ENCODE results near the gene PAOX. TPM values are rescaled to one million over a fixed set of nuclear protein-coding genes. Genes with fewer than 3 reads are reported as not detected.

PAOX gene
- total and polyA plus RNA-seq, 9 of the 15 experiments (the other 6 are each of a cell fraction or from before 2014, with no cell fraction given), result 0.80 to 6.4 (median 2.6) TPM

GRCh38 chr10:133335246-133336117, 43.6 kb upstream of the PAOX start:
- 2% methylated on average over 29 of the region's 75 CpGs for WGBS (ENCODE audit: insufficient coverage, low coverage, missing lambda C conversion rate)
- H3K27ac ChIP-seq (ENCODE audit: extremely low read depth, low read depth, low read length), result no peak overlapping the region
- DNase-seq (ENCODE audit: extremely low read depth in 1 of 4, low spot score in 3 of 4), result peak; percentile 47 to 66 (median 63)
- ATAC-seq, result peak; percentile 56
- H3K9me3 ChIP-seq (replicated peaks; ENCODE audit: control insufficient read depth, insufficient read depth, low read depth, low read length), result no peaks in the 10 kb centered on the region
- ChIA-PET POLR2A (no interaction called here), CTCF (ENCODE audit: low intra/inter-chr PET ratio) (no interaction called here)
- peak overlapping the region; percentile 33; the same call in 1 of the 2 replicates for H3K4me2 ChIP-seq (ENCODE audit: insufficient read depth, low read length)
- in situ Hi-C loops (cut with MboI), result no loop called here
- peaks cover 8 to 12% of the 10 kb centered on the region in 2 experiments; a peak in 4 of 5 replicates for H3K27me3 ChIP-seq (ENCODE audit: control insufficient read depth in 2 of 2, insufficient read depth in 2 of 2, low read length in 2 of 2)
- H3K9me1 ChIP-seq (ENCODE audit: control insufficient read depth, insufficient read depth, low read length), result no peaks in the 10 kb centered on the region
- intact Hi-C loops (cut with micrococcal nuclease), result no loop called here
- peak overlapping the region in 1 of 2 experiments; percentile 35; a peak in 1 of 4 replicates for H3K9ac ChIP-seq (ENCODE audit: insufficient read depth in 1 of 2, low read depth in 2 of 2, low read length in 2 of 2)
- no peaks in the 10 kb centered on the region for H3K36me3 ChIP-seq (ENCODE audit: control insufficient read depth, insufficient read depth, low read length)
- no TSS peak for BruUV-seq (replicated peaks)
- no peak for FAIRE-seq
- peak; percentile 56; the same call in 1 of the 2 replicates for TF ChIP-seq BMI1 (IDR thresholded peaks at IDR 0.05; ENCODE audit: low read length)
- TF ChIP-seq THRAP3 (IDR thresholded peaks at IDR 0.05; ENCODE audit: borderline replicate concordance), result no peak
- peak; percentile 51; the same call in 1 of the 2 replicates for TF ChIP-seq NFE2 (IDR thresholded peaks at IDR 0.05; ENCODE audit: low read depth)
- peak in 1 of 2 experiments; percentile 69; a peak in 2 of 4 replicates for TF ChIP-seq CSDE1 (IDR thresholded peaks at IDR 0.05)
- TF ChIP-seq KAT2B (IDR thresholded peaks at IDR 0.05; ENCODE audit: low read depth, low read length), result no peak
- no peak for TF ChIP-seq KLF16 (IDR thresholded peaks at IDR 0.05)
- no peak for TF ChIP-seq SRSF7 (optimal IDR thresholded peaks at IDR 0.05; ENCODE audit: low read depth, low read length)
- TF ChIP-seq VEZF1 (CRISPR knock-in tag; IDR thresholded peaks at IDR 0.05), result peak; percentile 29; the same call in 1 of the 2 replicates
- no peak for TF ChIP-seq RBFOX2 (IDR thresholded peaks at IDR 0.05; ENCODE audit: low read depth, low read length)
- 0 out of 2 replicates have a peak, but pooled peaks have one; percentile 14 for TF ChIP-seq ATF7 (IDR thresholded peaks at IDR 0.05)
- TF ChIP-seq ATF1 (CRISPR knock-in tag; IDR thresholded peaks at IDR 0.05), result no peak
- TF ChIP-seq ATF1 (tag; IDR thresholded peaks at IDR 0.05), result peak; percentile 59
- TF ChIP-seq RFX1 (IDR thresholded peaks at IDR 0.05), result peak; percentile 95
- peak; percentile 10; the same call in 1 of the 2 replicates for TF ChIP-seq NFIC (IDR thresholded peaks at IDR 0.05)
- TF ChIP-seq CREM (IDR thresholded peaks at IDR 0.05; ENCODE audit: low read depth), result peak; percentile 48; the same call in 1 of the 2 replicates
- TF ChIP-seq ZNF740 (CRISPR knock-in tag; IDR thresholded peaks at IDR 0.05), result peak; percentile 70; the same call in 1 of the 2 replicates
- no peak for TF ChIP-seq ZNF740 (tag; IDR thresholded peaks at IDR 0.05)
- TF ChIP-seq SAFB (IDR thresholded peaks at IDR 0.05; ENCODE audit: borderline replicate concordance, low read depth, low read length), result peak; percentile 73
- no peak for TF ChIP-seq COPS2 (conservative IDR thresholded peaks at IDR 0.05)
- peak; percentile 83 for TF ChIP-seq EGR1 (conservative IDR thresholded peaks at IDR 0.05)
- 0 out of 4 replicates have a peak, but pooled peaks of 1 of the 2 experiments have one; percentile 29 for TF ChIP-seq NRF1 (conservative IDR thresholded peaks at IDR 0.05 in 1 of 2, IDR thresholded peaks at IDR 0.05 in 1 of 2)
- no peak for TF ChIP-seq ZNF354B (CRISPR knock-in tag; IDR thresholded peaks at IDR 0.05)
- H3K79me2 ChIP-seq (ENCODE audit: control insufficient read depth, insufficient read depth, low read length), result no peaks in the 10 kb centered on the region
- 0 out of 2 replicates have a peak overlapping the region, but pooled peaks have one; percentile 32 for H2AFZ ChIP-seq (ENCODE audit: low read depth, low read length)
- H4K20me1 ChIP-seq (replicated peaks; ENCODE audit: control insufficient read depth, insufficient read depth, low read length), result no peaks in the 10 kb centered on the region
- H3K4me3 ChIP-seq, result peak overlapping the region; percentile 22
- H3K4me1 ChIP-seq (replicated peaks in 1 of 2; ENCODE audit: control insufficient read depth in 2 of 2, insufficient read depth in 2 of 2, low read length in 2 of 2), result peaks cover 0 to 26% of the 10 kb centered on the region in 2 experiments; a peak in 2 of 5 replicates

Data from K562 (cell line).